LNCAP (cell line): ENCODE measurements around the gene ANKS6.

Experiments
- CTCF ChIP-seq: fragments of 450-650 bp; IDR thresholded peaks from 2 replicates; pipeline ENCODE4 v1.5.1; 2017; ENCODE audit warnings: mild to moderate bottlenecking

The ANKS6 gene

GRCh38 chr9:98686961-98687855 lies 109.1 kb downstream of the ANKS6 start:
- TF ChIP-seq CTCF: no peak
